ENCODE results near the gene LCOR.

LCOR gene

DNA sequence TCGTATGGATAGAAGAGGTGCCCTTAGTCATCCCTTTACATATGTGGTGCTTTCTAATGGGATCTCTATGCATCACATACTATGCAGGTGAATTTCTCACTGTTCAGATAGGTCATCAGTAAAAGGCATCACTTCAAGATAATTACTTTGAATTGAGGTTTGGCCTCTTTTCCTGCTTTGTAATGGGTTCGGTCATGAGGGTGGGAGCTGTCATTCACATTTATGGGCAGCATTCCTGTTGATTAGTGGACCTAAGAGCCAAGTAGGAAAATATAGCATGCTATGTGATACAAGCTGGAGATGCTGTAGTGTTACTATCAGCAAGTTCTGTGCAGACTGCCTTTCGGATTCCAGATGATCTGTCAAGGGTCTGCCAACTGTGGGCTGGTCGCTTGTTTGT is 156.3 kb downstream of the LCOR start:
- no peak for DNase-seq

GRCh38 chr10:96991313-96991841 is 159.3 kb downstream of the LCOR start:
- DNase-seq, result peak; percentile 84

GRCh38 chr10:96992721-96993120 is 160.6 kb downstream of the LCOR start:
- no peak for DNase-seq

DNA sequence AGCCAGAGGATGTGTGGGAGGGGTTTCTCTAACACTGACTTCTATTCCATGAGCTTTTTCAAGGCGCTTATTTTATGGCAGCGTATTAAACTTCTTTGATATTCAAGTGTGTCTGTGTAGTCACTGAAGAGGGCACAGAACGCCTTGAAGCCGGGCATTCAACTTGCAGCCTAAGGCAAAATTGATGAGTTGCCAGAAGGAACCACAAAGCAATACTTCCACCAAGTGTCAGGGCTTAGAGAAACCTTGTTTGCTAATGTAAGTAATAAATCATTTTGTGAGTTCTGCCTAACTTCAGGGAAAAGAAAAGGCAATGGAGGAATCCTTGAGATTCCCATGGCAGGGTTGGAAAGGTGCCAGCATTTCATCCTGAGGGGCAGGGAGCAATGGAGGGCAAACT is 163.8 kb downstream of the LCOR start:
- DNase-seq, result peak; percentile 32

DNA sequence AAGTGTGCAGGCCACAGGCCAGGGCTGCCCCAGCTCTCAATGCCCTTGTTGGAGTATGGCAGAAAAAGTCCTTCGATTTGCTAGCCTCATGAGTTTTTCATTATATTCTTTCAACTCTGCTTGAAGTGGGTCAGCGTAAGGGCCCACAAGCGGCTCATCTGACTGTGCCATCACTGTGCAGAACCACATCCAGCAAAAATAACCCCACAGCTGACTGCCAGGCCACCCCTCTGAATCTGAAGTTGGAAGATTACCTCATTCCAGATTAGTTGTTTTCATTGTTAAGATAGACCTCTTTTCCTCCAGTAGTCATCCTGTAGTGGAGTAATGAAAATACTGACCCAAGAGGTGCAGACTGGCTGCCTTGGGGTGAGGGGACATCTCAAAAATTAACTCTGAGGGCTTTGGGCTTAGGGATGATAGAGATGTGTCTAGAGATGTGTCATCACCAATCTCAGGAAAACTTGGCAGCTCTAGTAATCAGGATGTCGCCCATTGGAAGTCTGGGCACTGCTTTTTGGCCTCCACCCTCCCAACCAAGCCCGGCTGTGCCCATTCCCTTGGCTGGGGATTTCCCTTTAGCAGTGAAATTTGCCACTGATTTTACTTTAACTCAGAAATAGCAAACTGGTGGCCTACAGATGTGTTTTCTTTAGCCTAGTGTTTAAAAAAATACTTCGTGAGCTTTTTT is 164.3 kb downstream of the LCOR start:
- DNase-seq, result no peak

GRCh38 chr10:96998329-96998888 is 166.3 kb downstream of the LCOR start:
- peak; percentile 74 for DNase-seq

DNA sequence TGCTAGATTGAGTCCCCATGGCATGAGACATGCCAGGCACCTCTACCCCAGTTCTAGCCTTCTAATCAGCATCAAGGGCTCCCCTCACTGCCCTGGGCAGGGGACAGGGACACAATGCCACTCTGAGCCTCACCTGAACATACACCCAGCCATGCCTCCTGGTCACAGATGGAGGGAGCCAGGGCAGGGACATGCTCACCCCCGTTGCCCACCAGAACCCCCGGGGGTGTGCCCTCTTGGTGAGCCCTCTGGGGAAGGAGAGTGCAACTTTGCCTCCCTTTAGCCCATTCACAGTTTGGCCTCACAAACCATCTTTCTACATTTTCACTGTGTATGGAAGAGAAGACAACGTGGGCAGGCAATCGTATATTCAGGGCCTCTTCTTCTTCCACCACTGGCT is 167.2 kb downstream of the LCOR start:
- no peak for DNase-seq

DNA sequence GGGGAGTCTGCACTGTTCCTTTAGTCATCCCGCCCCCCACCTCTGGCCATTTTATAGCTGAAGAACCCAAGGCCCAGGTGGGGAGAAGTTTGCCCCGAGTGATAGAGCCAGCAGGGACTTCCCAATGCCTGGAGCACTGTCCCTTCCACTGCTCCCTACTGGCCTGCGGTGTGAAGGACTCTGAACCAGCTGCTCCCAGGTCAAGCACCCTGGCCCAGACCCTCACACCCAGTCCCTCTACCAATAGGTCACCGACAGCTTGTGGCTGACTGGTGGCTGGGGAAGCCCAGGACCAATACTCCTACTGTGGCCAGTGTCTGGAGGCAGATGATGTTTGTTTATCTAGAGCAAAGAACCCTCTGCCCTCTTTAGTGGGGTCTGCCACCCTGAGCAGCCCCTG is 167.9 kb downstream of the LCOR start:
- DNase-seq, result no peak

GRCh38 chr10:97000487-97001182 is 168.5 kb downstream of the LCOR start:
- no peak for DNase-seq

DNA sequence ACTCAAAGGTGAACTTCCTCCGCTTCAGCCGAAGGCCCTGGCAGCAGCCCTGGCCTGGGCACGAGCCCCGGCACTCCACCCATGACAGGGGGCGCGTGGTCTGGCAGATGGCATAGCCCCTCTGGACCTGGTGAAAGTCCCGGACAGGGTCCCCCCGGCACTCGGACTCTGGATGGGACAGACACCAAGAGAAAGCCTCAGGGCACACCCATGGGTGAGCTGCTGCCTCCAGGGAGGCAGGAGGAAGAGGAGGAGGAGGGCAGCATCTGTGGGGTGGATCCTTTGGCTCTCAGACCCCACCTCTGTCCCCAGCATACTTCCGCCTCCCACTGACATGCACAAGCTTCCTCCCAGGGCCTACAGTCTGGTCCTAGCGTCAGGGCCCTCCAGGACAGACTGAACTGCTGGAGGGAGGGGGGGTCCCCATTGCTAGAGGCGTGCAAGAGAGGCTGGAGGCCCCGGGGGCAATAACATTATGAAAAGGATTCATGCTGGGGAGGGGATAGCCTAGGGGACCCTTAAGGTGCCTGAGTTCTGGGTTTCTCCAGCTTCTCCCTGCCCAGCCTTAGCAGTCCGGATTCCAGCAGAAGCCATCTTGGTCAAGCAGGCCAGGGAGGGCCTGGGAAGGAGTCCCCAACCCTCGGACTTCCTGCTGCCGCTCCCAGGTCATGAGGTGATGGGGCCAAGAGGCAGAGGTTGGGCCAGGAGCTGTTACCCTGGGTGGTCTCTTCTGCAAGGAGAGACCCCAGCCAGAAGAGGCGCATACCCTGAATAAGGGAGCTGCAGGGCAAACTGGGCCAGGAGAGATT is 169.3 kb downstream of the LCOR start:
- DNase-seq, result no peak

DNA sequence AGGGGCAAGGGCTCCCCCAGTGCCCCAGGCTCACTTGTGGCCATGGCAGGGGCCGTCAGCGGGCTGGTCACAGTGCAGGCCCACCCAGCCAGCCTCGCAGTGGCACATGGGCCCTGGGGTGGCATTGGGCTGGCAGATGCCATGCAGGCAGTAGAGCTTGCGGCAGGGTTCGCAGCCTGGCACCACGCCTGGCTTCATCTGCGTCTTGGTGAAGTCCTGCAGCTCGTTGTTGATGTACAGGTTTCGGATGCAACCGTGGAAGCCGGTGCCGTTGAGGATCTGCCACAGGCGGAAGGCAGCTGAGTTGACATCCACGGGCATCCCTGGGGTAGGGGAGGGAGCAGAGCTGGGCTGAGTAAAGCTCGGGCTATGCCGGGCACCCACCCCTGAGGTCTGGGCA is 170.6 kb downstream of the LCOR start:
- no peak for DNase-seq

- no peak for DNase-seq
Measured at GRCh38 chr10:97003151-97003803, 171.2 kb downstream of the LCOR start.

DNA sequence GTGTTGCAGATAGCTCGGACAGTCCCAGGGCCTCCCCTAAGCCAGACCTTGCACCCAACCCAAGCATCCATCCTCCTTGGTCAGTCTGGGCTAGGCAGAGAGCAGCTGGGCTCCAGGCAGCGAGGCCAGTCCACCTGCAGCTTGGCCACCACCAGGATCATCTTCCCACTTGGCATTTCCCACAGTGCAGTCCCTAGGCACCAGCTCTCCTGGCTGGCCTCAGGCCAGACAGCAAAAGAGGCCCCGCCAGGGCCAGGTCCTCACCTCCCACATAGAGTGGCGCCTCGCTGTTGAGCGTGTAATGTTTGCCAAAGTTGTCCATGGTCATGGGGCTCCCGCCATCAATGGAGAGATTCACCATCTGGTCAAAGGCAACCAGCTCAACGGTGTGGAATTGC is 171.7 kb downstream of the LCOR start:
- no peak for DNase-seq

DNA sequence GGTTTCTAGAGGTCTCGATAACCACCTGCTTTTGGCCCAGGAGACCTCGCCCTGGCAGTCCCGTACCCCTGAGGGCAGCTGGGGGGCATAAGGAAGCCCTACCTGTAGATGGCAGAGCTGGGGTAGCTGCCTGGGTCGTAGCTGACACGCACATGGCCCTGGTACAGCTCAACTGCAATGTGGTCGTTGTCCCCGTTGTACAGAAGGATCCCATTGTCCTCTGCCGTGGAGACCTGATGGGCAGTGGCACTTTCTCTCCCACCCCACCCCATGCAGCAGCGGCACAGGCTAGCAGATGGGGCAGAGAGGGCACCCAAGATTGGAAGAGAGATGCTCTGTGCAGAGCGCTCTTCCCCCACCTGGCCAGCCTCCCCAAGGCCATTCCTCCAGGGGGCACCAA is 172.5 kb downstream of the LCOR start:
- DNase-seq, result no peak

GRCh38 chr10:97005349-97005748 is 173.3 kb downstream of the LCOR start:
- no peak for DNase-seq

- DNase-seq, result no peak
Measured at GRCh38 chr10:97006364-97006763, 174.3 kb downstream of the LCOR start.

DNA sequence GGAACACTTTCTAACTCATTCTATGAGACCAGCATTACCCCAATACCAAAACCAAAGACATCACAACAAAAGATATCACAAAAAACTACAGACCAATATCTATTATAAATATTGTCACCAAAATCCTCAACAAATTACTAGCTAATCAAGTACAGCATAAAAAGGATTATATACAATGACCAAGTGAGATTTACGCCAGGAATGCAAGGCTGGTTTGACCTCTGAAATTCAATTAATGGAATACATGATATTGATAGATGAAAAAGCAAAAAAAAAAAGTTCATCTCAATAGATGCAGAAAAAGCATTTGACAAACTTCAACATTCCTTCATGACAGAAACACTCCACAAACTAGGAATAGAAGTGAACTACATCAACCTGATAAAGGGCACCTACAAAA is 175.3 kb downstream of the LCOR start:
- DNase-seq, result no peak

- DNase-seq, result no peak
Measured at GRCh38 chr10:97010695-97011206, 178.7 kb downstream of the LCOR start.

- no peak for DNase-seq
Measured at GRCh38 chr10:97011397-97011796, 179.3 kb downstream of the LCOR start.

DNA sequence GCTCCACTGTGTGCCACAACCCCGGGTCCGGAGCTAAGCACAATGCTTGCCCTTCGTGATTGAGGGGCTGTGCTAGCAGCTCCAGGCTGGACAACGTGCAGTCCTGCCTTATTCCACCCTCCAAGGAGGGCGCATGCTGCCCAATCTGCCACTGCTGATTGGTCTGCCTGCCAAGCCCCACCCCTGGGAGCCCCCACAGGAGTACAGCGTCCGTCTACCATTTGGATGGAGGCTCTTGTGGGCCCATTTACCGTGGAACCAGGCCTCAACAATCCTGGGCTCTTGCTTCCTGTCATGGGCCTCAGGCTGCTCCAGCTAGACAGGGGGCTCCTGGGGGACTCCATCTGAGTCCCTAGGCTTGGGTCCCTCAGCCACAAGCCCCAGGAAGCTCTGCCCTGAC is 180.4 kb downstream of the LCOR start:
- no peak for DNase-seq

DNA sequence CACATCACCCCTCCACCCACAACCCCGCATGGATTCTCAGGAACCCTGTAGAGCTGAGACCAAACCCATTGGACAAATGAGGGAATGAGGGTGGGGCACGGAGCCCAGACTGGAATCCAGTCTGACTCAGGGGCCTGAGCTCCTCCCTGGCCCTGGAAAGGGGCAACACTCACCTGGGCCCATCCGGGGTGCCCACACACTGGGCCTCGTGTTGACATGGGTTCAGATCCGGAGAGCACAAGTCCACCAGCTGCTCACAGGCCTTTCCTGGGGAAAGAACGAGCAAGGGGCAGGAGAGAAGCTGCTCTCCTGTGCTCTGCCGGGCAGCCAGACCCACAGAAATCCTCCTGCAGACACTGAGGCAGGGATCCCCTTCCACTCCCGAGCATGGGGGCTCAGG is 181.5 kb downstream of the LCOR start:
- no peak for DNase-seq

- DNase-seq, result no peak
Measured at GRCh38 chr10:97013983-97014382, 181.9 kb downstream of the LCOR start.

GRCh38 chr10:97015240-97015639 is 183.1 kb downstream of the LCOR start:
- no peak for DNase-seq

Data from fibroblast of skin of right biceps (primary cell).